GM19372 (cell line): ENCODE measurements around the gene SPNS2.
"Not testable (repeated sequence)": the region's sequence is repeated elsewhere in the genome, so short reads cannot be mapped to it uniquely, and the experiment has no call there.

Experiments used
- ATAC-seq: cut with Tn5 transposase; IDR thresholded peaks from one replicate; pipeline ENCODE4 v1.9.1; 2021; ENCODE audit warnings: mild to moderate bottlenecking, low read depth, moderate library complexity; ENCODE audit not compliant: unreplicated experiment

The SPNS2 gene

DNA sequence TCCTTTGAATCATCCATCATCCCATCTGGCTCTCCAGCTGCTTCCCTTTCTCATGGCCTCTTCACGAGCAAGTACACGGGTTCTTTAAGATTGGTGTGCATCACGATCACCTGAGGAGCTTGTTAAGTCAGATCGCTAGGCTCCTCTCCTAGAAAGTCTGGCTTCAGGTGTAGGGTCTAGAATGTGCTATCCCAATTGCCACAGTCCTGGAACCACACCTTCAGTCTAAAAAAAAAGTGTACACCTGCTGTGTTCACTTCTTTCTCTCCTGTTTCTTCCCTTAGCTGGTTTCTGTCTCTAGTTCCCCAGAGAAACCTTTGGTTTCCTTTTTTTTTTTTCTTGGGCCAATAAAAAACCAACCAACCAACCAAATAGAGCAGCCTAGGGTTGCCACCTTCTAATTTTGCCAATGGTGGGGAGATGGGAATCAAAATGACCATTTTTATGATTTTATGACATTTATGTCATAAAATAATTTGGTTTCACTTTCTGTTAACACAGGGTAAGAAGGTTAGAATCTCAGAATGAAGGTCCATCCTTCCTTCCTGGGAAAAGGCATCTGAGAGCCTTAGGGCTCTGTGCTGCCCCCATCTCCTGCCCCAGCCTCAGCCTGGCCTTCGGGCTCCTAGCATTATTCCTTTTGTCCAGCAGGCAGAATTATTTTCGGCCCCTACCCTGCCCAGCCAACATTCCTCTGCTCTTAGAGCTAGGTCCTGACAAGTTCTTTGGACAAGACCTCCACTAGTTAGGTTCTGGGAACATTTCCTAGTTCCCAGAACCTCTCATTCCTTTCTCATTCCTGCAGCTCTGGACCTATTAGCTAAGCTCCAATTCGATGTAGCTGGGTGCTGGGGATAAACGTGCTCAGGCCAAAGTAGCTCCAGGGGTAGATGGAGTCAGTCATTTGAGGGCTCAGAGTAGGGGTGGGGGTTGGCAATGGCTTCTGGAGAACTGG is 63.6 kb downstream of the SPNS2 start:
- ATAC-seq = no peak

DNA sequence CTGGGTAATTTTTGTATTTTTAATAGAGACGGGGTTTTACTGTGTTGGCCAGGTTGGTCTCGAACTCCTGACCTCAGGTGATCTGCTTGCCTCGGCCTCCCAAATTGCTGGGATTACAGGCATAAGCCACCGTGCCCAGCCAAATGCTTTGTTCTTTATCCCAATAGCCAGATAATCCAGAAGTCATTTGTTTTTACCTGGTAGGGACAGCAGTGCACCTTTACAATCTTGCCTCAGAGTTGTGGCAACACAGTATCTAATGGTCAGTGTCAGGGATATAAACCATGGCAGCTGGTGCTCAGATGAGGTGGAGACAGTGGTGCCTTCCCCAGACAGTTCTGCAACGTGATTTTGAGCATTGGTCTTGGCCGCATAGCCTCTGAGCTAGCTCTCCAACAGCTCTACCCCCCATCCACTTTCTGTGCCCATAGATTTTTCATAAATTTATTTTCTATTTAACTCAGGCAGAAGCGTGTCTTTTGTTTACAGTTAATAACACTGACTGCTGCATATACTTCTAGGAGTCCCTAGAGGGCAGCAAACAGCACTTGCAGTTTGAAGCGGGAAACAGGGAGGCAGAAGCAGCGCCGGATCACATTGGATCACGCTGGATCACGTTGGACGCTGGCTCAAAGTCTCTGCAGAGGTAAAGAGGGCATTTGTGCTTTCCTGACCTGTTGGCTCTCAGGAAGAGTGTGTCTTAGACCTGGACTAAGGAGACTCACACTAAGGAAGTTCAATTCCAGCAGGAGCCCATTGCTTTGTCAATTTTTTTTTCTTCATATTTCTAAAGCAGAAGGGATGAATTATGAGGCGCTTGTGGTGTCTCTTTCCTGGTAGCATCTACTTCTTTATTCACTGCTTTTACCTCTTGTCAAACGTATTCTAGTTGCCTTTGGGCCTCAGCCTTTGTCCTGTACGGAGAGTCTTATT is 66.8 kb downstream of the SPNS2 start:
- ATAC-seq = no peak

DNA sequence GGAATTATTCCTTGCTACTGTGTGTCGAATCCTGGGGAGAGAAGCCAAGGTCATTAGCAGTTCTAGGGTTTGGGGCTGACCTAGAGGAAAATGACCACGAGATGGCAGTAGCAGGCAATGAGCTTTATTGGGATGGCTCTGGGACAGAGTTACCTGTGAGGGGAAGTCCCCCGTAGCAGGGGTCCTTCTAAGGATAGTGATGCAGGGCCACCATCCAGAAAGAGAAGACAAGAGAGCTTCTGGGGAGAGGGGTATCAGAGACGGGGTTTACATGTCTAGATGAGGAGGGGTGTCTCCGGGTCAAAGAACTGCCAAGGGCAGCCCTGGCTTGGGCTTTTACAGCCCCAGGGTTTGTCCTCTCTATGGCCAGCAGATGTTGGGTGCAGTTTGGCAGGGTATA is 68.1 kb downstream of the SPNS2 start:
- ATAC-seq = no peak

DNA sequence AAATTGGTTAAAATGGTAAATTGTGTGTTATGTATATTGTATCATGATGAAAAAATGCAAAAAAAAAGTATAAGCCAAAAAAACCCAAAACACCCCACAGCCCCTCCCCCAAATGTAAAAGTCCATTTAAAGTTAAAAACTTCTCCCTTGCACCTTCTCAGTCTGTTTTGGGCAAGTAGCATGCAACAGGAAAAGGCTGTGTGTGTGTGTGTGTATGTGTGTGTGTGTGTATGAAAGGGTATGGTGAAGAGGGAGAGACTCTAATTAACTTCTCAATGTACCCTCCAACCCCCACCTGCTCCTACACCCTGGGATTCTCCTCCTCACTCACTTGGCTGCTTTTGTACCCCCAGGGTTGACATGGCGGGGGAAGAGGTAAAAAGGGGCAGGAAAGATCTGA is 70.9 kb downstream of the SPNS2 start:
- no peak for ATAC-seq

DNA sequence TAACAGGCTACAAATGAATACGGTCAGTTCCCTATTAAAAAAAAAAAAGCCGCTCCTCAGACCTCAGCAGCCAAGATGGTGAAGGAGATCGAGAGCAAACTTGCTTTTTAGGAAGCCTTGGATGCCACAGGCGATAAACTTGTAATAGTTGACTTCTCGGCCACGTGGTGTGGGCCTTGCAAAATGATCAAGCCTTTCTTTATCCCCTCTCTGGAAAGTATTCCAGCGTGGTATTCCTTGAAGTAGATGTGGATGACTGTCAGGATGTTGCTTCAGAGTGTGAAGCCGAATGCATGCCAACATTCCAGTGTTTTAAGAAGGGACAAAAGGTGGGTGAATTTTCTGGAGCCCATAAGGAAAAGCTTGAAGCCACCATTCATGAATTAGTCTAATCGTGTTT is 73.5 kb downstream of the SPNS2 start:
- no peak for ATAC-seq

DNA sequence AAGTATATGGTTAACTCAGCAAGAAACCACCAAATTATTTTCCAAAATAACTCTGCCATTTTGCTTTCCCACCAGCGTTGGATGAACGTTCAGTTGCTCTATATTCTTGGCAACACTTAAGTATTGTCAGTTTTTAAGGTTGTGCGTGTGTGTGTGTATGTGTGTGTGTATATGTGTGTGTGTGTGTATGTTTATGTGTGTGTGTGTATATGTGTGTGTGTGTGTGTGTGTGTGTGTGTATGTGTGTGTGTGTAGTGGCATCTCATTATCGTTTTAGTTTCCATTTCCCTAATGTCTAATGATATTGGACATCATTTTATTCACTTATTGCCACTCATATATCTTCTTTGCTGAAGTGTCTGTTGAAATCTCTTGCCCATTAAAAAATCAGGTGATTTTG is 74.4 kb downstream of the SPNS2 start:
- no peak for ATAC-seq

DNA sequence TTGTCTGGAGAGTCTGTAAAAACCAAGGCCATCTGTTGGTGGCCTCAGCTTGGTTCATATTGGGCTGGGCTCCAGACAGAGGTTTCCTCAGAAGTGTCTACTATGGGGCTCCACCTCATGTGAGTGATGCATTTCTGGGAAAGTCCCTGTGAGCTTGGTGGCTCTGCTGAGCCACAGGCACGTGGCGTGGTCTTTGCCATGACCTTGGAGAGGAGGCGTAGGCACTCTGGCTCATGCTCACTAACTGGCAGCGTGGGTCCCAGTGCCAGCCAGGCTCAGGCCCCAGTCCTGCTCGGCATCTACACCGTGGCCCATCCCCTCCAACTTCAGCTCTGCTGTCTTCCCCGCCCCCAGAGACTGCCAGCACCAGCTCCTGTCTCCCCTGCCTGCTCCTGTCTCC is 75.0 kb downstream of the SPNS2 start:
- ATAC-seq = no peak

DNA sequence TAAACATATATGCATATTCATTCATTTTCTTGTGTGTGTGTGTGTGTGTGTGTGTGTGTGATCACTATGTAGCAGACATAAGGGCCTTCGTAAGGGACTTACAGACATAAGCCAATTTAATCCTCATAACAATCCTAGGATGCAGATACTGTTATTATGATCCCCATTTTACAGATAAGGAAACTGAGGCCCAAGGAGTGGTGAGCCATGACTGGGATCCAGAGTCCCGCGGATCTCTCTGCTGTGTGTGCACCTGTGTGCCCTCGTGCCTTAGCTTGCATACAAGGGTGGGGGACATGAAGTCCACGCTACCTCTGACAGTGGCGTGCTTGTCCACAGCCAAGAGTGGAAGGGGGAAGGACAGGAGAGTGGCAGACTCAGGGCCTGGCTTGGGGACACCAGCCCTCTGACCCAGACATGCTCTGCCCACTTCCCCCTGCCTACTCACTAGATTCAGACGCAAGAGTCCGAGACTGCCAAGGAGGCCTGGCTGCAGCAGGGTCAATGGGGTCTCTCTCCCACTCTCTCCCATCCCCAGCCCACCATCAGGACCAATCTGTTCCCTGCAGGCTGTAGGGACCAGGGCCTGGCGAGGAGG is 75.9 kb downstream of the SPNS2 start:
- no peak for ATAC-seq

DNA sequence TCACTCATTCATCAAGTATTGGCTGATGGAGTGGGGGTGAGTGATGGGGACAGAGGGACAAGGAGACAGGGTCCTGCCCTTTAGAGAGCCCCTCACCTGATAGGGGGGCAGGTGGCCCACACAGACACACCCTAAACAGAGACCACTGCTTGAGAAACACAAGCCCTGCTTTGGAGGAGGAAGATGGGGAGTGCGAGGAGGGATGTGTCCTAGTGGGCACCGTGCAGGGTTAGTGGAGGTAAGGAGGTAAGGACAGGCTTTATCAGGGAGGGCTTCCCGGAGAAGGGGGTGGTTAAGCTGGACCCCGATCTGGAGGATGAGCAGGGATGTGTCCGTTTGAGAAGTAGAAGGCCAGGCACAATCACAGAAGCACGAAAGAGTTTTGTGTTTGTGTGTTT is 77.5 kb downstream of the SPNS2 start:
- ATAC-seq = no peak

DNA sequence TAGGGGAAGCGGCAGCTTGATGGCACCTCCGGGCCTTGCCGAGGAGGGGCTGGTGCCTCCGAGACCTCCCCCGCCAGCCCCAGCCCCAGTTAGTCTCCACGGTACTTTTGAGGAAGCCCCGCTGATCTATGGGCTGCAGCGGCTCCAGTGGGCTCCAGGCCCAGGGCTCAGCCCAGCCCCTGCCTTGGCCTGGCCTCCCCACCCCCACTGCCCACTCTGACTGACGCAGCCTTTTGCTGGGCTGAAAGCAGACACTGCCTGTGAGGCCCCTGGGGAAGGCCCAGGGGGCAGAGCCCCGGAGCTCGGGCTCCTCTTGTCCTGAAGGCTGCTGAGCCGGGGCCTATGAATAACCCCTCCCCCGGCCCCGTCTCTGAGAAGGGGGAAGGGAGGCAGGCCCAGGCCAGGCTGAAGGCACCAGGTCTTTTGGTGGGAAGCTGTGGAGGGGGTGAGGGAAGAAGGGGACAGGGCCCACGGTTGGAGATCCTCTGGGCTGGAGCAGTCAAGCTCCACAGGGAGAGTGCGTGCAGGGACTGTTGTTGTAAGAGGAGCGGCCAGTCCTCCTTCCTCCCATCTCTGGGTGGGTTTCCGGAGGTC is 78.1 kb downstream of the SPNS2 start:
- ATAC-seq = no peak

DNA sequence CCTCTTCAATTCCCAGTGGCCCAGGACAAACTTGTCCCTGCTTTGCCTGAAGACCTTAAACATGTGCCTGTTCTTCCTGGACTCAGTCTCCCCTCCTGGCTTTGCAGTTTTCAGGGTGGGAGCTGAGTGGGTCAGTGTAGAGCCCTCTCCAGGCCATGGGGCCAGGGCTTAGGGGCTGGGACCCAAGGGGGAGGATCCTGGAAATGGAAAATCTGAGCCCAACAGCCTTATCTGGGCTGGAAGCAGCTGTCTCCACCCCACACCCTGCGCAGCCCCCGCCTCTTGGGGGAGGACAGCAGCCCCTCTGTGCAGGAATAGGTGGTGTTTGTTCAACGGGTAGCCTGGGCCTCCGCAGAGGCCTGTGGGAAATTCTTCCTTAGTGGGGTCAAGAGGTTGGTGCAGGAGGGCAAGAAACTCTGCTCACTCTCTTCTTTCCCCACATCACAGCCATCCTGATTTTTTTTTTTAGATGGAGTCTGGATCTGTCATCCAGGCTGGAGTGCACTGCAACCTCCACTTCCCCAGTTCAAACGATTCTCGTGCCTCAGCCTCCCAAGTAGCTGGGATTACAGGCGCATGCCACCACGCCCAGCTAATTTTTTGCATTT is 78.8 kb downstream of the SPNS2 start:
- no peak for ATAC-seq

DNA sequence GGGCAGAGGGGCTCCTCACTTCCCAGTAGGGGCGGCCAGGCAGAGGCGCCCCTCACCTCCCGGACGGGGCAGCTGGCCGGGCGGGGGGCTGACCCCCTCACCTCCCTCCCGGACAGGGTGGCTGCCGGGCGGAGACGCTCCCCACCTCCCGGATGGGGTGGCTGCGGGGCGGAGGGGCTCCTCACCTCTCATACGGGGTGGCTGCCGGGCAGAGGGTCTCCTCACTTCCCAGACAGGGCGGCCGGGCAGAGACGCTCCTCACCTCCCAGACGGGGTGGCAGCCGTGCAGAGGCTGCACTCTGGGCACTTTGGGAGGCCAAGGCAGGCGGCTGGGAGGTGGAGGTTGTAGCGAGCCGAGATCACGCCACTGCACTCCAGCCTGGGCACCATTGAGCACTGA is 79.7 kb downstream of the SPNS2 start:
- ATAC-seq = not testable (repeated sequence)

DNA sequence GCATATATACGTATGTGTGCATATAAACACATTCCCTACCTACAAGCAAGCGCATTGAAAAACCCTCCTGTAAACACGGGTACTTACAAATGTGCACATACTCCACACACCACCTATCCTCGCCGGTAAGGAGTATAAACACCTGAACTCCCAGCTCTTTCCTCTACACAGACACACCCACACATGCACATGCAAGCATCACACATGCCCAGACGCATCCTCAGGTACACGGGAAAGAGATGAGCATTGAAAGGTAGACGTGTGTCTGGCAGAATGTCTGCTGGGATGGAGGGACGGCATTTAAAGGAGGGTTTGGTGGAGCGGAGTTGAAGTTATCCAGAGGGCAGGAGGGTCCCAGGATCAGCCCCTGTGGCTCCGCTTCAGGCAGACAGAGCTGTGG is 81.0 kb downstream of the SPNS2 start:
- no peak for ATAC-seq

DNA sequence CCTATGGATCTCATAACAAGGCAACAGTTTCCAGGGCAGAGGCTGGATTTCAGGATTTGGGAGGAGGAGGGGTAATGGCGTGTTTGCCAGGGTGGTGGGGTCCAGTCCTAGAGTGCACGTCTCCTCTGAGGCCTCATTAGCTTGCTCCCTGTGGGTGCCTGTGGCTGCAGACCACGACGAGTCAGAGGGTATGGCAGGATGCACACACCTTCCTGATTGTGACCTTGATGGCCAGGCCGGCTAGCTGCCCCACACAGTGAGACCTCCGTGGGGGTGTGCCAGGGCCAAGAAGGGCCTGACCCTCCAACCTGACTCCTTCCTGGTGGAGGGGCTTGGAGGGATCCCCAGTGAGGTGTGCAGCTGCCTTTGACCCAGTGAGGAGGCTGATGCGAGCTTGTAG is 81.6 kb downstream of the SPNS2 start:
- ATAC-seq = no peak

DNA sequence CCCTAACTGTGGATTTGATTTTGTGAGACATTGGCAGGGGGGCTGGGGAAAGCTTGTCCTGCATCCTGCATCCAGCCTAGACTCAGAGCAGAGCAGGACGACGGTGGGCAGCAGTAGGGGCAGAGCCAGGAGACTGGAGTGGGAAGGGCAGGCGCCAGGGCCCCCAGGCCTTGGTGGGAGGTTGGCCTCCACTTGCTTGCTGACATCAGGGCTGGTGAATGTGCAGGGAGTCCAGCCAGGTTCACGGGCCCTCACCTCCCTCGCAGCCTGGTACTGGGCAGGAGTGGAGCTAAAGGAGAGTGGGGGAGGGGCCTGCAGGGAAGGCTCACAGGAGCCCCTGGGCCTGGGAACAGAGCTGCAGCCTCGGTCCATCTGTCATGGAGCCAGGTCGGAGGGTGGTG is 83.4 kb downstream of the SPNS2 start:
- no peak for ATAC-seq

DNA sequence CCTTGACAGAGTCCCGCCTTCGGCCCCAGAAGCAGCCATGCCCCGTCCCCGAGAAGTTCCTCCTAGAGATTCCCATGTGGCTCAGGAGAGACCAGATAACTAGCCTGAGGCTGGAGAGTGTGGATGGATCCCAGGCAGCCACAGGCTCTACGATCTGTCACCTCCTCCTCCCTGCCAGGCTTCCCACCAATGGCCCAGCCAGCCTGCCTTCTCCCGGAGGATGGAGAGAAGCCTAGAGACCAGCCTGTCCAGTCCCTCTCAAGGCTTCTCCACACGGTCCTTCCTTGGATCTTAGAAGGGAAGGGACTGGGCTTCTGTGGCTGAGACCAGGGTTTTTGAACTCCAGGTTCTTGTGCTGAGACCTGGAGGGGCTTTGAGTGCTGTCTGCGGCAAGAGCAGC is 84.0 kb downstream of the SPNS2 start:
- no peak for ATAC-seq

DNA sequence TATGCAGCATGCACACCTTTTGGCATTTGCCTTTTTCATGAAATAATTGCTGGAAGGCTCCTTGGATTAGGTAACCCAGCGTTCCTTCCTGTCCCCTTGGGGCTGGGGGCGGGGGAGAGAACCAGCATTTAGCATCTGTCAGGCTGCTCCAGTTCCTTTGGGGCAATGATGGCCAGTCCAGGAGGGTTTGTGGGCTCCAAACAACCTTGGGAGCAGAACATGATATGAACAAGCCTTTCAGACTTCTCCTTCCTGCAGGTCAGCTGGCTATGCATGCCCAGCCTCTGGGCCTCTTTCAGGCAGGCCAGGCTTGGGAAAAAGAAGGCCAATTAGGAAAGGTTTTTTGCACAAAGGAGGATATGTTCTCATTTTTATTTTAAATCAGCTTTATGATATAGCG is 84.5 kb downstream of the SPNS2 start:
- ATAC-seq = no peak

DNA sequence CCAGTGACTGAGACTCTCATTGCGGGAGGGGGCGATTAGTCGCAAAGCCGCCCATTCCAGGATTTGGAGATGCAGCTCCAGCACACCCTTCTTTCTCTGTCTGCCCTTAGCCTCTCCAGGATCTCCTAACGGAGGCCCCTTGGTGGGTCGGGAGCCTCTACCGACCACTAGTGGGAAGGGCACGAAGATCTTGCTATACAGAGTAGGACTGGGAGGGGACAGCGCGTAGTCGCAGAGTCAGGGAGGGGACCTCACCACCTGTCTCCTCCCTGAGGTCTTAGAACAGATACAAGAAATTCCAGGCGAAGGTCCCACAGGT is 85.1 kb downstream of the SPNS2 start:
- no peak for ATAC-seq

DNA sequence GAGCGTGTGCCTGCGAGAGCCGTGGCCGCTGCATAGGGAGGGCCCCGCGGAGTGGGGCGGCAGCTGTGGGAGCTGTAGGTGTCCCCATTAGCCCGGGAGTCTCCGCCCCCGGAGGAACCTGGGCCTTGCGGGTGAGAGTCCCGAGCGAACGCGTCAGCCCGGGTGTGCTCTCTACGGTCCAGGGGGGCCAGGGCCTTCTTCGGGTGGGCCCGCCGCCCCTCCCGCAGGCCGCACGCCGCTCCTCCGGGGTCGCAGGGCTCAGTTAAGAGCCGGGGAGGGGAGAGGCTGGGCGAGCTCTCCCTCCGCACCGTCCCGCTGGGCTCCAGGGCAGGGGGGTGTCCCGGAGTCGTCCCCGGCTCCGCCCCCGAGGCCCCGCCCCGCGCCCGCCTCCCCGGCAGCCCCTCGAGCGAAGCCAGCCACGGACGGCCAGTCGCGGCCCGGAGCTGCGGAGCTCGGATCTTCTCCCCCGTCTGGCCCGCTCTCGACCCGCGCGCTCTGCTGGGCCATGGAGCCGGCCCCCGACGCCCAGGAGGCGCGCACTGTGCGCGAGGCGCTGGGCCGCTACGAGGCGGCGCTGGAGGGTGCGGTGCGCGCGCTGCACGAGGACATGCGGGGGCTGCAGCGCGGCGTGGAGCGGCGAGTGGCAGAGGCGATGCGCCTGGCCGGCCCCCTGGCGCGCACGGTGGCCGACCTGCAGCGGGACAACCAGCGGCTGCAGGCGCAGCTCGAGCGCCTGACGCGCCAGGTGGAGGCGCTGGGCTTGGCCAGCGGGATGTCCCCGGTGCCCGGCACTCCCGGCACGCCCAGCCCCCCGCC is 85.6 kb downstream of the SPNS2 start, which contains the start of gene SMTNL2:
Gene SMTNL2 (plus strand): TSS at position 429 of the 816 bp plus-strand sequence. CDS start 77 bp downstream, at position 506.
- no peak for ATAC-seq
